ENCODE measurements around the gene LRRC41. TPM values are rescaled to one million over a fixed set of nuclear protein-coding genes. Genes with fewer than 3 reads are reported as not detected.

Gene LRRC41
- total RNA-seq, 1 experiment from 2014 or later = 38.1 TPM

- Histone ChIP-seq H3K9ac (ENCODE audit: low read length) (no peak overlapping the region), H2AFZ (ENCODE audit: low read depth, low read length, poor library complexity, severe bottlenecking) (no peak overlapping the region), H3K9me3 (ENCODE audit: control insufficient read depth in 1 of 2, insufficient read depth in 1 of 2, low read depth in 1 of 2, low read length in 2 of 2) (peaks cover 4 to 8% of the 10 kb centered on the region in 2 experiments; a peak in 2 of 4 replicates), H3K79me2 (ENCODE audit: insufficient read depth, low read length) (no peaks in the 10 kb centered on the region), H3K4me1 (ENCODE audit: control insufficient read depth in 1 of 2, insufficient read depth in 2 of 2, low read length in 2 of 2) (no peaks in the 10 kb centered on the region), H4K20me1 (ENCODE audit: insufficient read depth) (no peaks in the 10 kb centered on the region), H3K36me3 (ENCODE audit: control insufficient read depth in 1 of 2, insufficient read depth in 2 of 2, low read length in 2 of 2) (no peaks in the 10 kb centered on the region), H3K27me3 (ENCODE audit: insufficient read depth, low read length) (no peaks in the 10 kb centered on the region), H3K27ac (ENCODE audit: low read depth, low read length) (no peak overlapping the region), H3K4me2 (ENCODE audit: low read length) (no peak overlapping the region), H3K9me2 (ENCODE audit: insufficient read depth) (no peaks in the 10 kb centered on the region), H3K4me3 (replicated peaks in 1 of 2; ENCODE audit: low read depth in 1 of 2, low read length in 2 of 2) (no peak overlapping the region)
- ATAC-seq (no peak), DNase-seq (ENCODE audit: low read depth, low spot score) (no peak)
- no TSS peak for BruUV-seq (replicated peaks)
- POLR2A ChIA-PET = no interaction called here
- intact Hi-C loops (cut with micrococcal nuclease) = no loop called here
- TF ChIP-seq ZBTB33 (IDR thresholded peaks at IDR 0.05; ENCODE audit: extremely low read depth, insufficient replicate concordance, low read length) (no peak), EZH2 (IDR thresholded peaks at IDR 0.05) (no peak), ELF1 (IDR thresholded peaks at IDR 0.05; ENCODE audit: borderline replicate concordance, low read depth) (no peak), CEBPB (IDR thresholded peaks at IDR 0.05; ENCODE audit: low read depth) (no peak), YY1 (IDR thresholded peaks at IDR 0.05; ENCODE audit: extremely low read depth, insufficient replicate concordance, low read depth, low read length) (no peak), ZFX (IDR thresholded peaks at IDR 0.05) (no peak), SP1 (IDR thresholded peaks at IDR 0.05; ENCODE audit: low read depth) (no peak), POLR2A (IDR thresholded peaks at IDR 0.05; ENCODE audit: borderline replicate concordance, extremely low read depth, insufficient read depth, insufficient read length) (no peak), ZNF274 (IDR thresholded peaks at IDR 0.05; ENCODE audit: low read depth, low read length) (no peak), RAD21 (IDR thresholded peaks at IDR 0.05; ENCODE audit: low read depth) (no peak), JUND (IDR thresholded peaks at IDR 0.05) (no peak), TCF7L2 (IDR thresholded peaks at IDR 0.05; ENCODE audit: borderline replicate concordance, extremely low read depth, insufficient read depth, insufficient read length) (no peak), EGR1 (IDR thresholded peaks at IDR 0.05; ENCODE audit: low read depth) (no peak), EZH2phosphoT487 (IDR thresholded peaks at IDR 0.05; ENCODE audit: borderline replicate concordance) (no peak), SRF (IDR thresholded peaks at IDR 0.05; ENCODE audit: low read depth) (no peak), POLR2AphosphoS5 (IDR thresholded peaks at IDR 0.05; ENCODE audit: low read depth, low read length) (no peak), FOSL1 (IDR thresholded peaks at IDR 0.05; ENCODE audit: low read depth) (no peak)
- TF ChIP-seq, protein P1, sequence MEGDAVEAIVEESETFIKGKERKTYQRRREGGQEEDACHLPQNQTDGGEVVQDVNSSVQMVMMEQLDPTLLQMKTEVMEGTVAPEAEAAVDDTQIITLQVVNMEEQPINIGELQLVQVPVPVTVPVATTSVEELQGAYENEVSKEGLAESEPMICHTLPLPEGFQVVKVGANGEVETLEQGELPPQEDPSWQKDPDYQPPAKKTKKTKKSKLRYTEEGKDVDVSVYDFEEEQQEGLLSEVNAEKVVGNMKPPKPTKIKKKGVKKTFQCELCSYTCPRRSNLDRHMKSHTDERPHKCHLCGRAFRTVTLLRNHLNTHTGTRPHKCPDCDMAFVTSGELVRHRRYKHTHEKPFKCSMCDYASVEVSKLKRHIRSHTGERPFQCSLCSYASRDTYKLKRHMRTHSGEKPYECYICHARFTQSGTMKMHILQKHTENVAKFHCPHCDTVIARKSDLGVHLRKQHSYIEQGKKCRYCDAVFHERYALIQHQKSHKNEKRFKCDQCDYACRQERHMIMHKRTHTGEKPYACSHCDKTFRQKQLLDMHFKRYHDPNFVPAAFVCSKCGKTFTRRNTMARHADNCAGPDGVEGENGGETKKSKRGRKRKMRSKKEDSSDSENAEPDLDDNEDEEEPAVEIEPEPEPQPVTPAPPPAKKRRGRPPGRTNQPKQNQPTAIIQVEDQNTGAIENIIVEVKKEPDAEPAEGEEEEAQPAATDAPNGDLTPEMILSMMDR (IDR thresholded peaks at IDR 0.05 in 2 of 3, conservative IDR thresholded peaks at IDR 0.05 in 1 of 3; ENCODE audit: borderline replicate concordance in 1 of 3, insufficient read depth in 1 of 3, low read depth in 2 of 3, low read length in 2 of 3) = no peak
- TF ChIP-seq, protein P2, sequence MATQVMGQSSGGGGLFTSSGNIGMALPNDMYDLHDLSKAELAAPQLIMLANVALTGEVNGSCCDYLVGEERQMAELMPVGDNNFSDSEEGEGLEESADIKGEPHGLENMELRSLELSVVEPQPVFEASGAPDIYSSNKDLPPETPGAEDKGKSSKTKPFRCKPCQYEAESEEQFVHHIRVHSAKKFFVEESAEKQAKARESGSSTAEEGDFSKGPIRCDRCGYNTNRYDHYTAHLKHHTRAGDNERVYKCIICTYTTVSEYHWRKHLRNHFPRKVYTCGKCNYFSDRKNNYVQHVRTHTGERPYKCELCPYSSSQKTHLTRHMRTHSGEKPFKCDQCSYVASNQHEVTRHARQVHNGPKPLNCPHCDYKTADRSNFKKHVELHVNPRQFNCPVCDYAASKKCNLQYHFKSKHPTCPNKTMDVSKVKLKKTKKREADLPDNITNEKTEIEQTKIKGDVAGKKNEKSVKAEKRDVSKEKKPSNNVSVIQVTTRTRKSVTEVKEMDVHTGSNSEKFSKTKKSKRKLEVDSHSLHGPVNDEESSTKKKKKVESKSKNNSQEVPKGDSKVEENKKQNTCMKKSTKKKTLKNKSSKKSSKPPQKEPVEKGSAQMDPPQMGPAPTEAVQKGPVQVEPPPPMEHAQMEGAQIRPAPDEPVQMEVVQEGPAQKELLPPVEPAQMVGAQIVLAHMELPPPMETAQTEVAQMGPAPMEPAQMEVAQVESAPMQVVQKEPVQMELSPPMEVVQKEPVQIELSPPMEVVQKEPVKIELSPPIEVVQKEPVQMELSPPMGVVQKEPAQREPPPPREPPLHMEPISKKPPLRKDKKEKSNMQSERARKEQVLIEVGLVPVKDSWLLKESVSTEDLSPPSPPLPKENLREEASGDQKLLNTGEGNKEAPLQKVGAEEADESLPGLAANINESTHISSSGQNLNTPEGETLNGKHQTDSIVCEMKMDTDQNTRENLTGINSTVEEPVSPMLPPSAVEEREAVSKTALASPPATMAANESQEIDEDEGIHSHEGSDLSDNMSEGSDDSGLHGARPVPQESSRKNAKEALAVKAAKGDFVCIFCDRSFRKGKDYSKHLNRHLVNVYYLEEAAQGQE (IDR thresholded peaks at IDR 0.05; ENCODE audit: low read depth) = no peak
- TF ChIP-seq, protein P3, sequence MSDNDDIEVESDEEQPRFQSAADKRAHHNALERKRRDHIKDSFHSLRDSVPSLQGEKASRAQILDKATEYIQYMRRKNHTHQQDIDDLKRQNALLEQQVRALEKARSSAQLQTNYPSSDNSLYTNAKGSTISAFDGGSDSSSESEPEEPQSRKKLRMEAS (IDR thresholded peaks at IDR 0.05) = no peak
- CTCF ChIA-PET = interaction anchor here (1.6 kb wide), 1 partner anchor 13 kb away, joined by 6 read pairs; no protein-coding TSS in a partner anchor
- RAD21 ChIA-PET (ENCODE audit: low non-redundant PET in 1 of 2, low total read pairs in 2 of 2, uncharacterized antibody in 2 of 2, unreplicated experiment in 2 of 2) = no interaction called here
Measured at GRCh38 chr1:46236882-46237281, 66.5 kb downstream of the LRRC41 start.
